ENCODE data around the gene CELF4.

Gene CELF4

GRCh38 chr18:37315935-37316334 is 249.7 kb downstream of the CELF4 start:
- no peaks in the 10 kb centered on the region for H3K4me1 Mint-ChIP-seq
- DNase-seq (ENCODE audit: low spot score in 2 of 2) (no peak), ATAC-seq (no peak)
- H3K36me3 Mint-ChIP-seq = no peaks in the 10 kb centered on the region
- H3K4me3 Mint-ChIP-seq = no peak overlapping the region
- H3K27ac Mint-ChIP-seq = no peak overlapping the region
- no peaks in the 10 kb centered on the region for H3K9me3 Mint-ChIP-seq

GRCh38 chr18:37314534-37314933 is 251.1 kb downstream of the CELF4 start:
- no peak overlapping the region for H3K27ac Mint-ChIP-seq
- ATAC-seq = no peak
- H3K4me3 Mint-ChIP-seq = no peak overlapping the region

GRCh38 chr18:37313624-37314023 is 252.0 kb downstream of the CELF4 start:
- H3K9me3 Mint-ChIP-seq = no peaks in the 10 kb centered on the region
- DNase-seq (ENCODE audit: low spot score in 2 of 2) (no peak), ATAC-seq (no peak)
- no peak overlapping the region for H3K27ac Mint-ChIP-seq
- H3K36me3 Mint-ChIP-seq = no peaks in the 10 kb centered on the region
- H3K4me3 Mint-ChIP-seq = no peak overlapping the region
- no peaks in the 10 kb centered on the region for H3K4me1 Mint-ChIP-seq

More at GRCh38 chr18:37314534-37314933, 251.1 kb downstream of the CELF4 start:
- no peak for DNase-seq (ENCODE audit: low spot score in 2 of 2)
- no peaks in the 10 kb centered on the region for H3K4me1 Mint-ChIP-seq
- H3K36me3 Mint-ChIP-seq = no peaks in the 10 kb centered on the region
- H3K9me3 Mint-ChIP-seq = no peaks in the 10 kb centered on the region

GRCh38 chr18:37309861-37310260 is 255.7 kb downstream of the CELF4 start:
- Mint-ChIP-seq H3K4me1 (no peaks in the 10 kb centered on the region), H3K27ac (no peak overlapping the region), H3K4me3 (no peak overlapping the region), H3K9me3 (no peaks in the 10 kb centered on the region), H3K36me3 (no peaks in the 10 kb centered on the region)
- ATAC-seq (no peak), DNase-seq (ENCODE audit: low spot score in 2 of 2) (no peak)

GRCh38 chr18:37309059-37309458 is 256.5 kb downstream of the CELF4 start:
- Mint-ChIP-seq H3K36me3 (no peaks in the 10 kb centered on the region), H3K9me3 (no peaks in the 10 kb centered on the region), H3K27ac (no peak overlapping the region), H3K4me3 (no peak overlapping the region), H3K4me1 (no peaks in the 10 kb centered on the region)
- no peak for ATAC-seq
- DNase-seq (ENCODE audit: low spot score in 2 of 2) = no peak

GRCh38 chr18:37307181-37307580 is 258.4 kb downstream of the CELF4 start:
- DNase-seq (ENCODE audit: low spot score in 2 of 2) (no peak), ATAC-seq (no peak)
- Mint-ChIP-seq H3K36me3 (no peaks in the 10 kb centered on the region), H3K9me3 (no peaks in the 10 kb centered on the region), H3K4me1 (no peaks in the 10 kb centered on the region), H3K4me3 (no peak overlapping the region), H3K27ac (no peak overlapping the region)

- no peak for DNase-seq (ENCODE audit: low spot score in 2 of 2)
- no peak overlapping the region for H3K27ac Mint-ChIP-seq
- H3K36me3 Mint-ChIP-seq = no peaks in the 10 kb centered on the region
- ATAC-seq = no peak
- H3K9me3 Mint-ChIP-seq = no peaks in the 10 kb centered on the region
- H3K4me1 Mint-ChIP-seq = no peaks in the 10 kb centered on the region
- no peak overlapping the region for H3K4me3 Mint-ChIP-seq
Observed at GRCh38 chr18:37306432-37306831, 259.2 kb downstream of the CELF4 start.

GRCh38 chr18:37305066-37305465 is 260.5 kb downstream of the CELF4 start:
- ATAC-seq = no peak

GRCh38 chr18:37304012-37304680 is 261.5 kb downstream of the CELF4 start:
- DNase-seq (ENCODE audit: low spot score in 2 of 2) = no peak
- Mint-ChIP-seq H3K4me1 (no peaks in the 10 kb centered on the region), H3K36me3 (no peaks in the 10 kb centered on the region), H3K27ac (no peak overlapping the region), H3K4me3 (no peak overlapping the region), H3K9me3 (no peaks in the 10 kb centered on the region)
- ATAC-seq = no peak

More at GRCh38 chr18:37305066-37305465, 260.5 kb downstream of the CELF4 start:
- DNase-seq (ENCODE audit: low spot score in 2 of 2) = no peak
- Mint-ChIP-seq H3K4me3 (no peak overlapping the region), H3K36me3 (no peaks in the 10 kb centered on the region), H3K4me1 (no peaks in the 10 kb centered on the region), H3K27ac (no peak overlapping the region), H3K9me3 (no peaks in the 10 kb centered on the region)

GRCh38 chr18:37303009-37303408 is 262.6 kb downstream of the CELF4 start:
- Mint-ChIP-seq H3K36me3 (no peaks in the 10 kb centered on the region), H3K9me3 (no peaks in the 10 kb centered on the region), H3K27ac (no peak overlapping the region), H3K4me3 (no peak overlapping the region), H3K4me1 (no peaks in the 10 kb centered on the region)
- DNase-seq (ENCODE audit: low spot score in 2 of 2) = no peak
- no peak for ATAC-seq

- Mint-ChIP-seq H3K36me3 (no peaks in the 10 kb centered on the region), H3K4me1 (no peaks in the 10 kb centered on the region), H3K9me3 (no peaks in the 10 kb centered on the region), H3K4me3 (no peak overlapping the region), H3K27ac (no peak overlapping the region)
- ATAC-seq = no peak
- DNase-seq (ENCODE audit: low spot score in 2 of 2) = no peak
Observed at GRCh38 chr18:37302519-37302918, 263.1 kb downstream of the CELF4 start.

GRCh38 chr18:37299471-37300304 is 265.9 kb downstream of the CELF4 start:
- H3K4me3 Mint-ChIP-seq = no peak overlapping the region
- no peak overlapping the region for H3K27ac Mint-ChIP-seq
- H3K4me1 Mint-ChIP-seq = no peaks in the 10 kb centered on the region
- DNase-seq (ENCODE audit: low spot score in 2 of 2) (no peak), ATAC-seq (no peak)
- no peaks in the 10 kb centered on the region for H3K9me3 Mint-ChIP-seq
- no peaks in the 10 kb centered on the region for H3K36me3 Mint-ChIP-seq

GRCh38 chr18:37298816-37299215 is 266.8 kb downstream of the CELF4 start:
- Mint-ChIP-seq H3K4me3 (no peak overlapping the region), H3K27ac (no peak overlapping the region), H3K4me1 (no peaks in the 10 kb centered on the region), H3K9me3 (no peaks in the 10 kb centered on the region), H3K36me3 (no peaks in the 10 kb centered on the region)
- DNase-seq (ENCODE audit: low spot score in 2 of 2) (no peak), ATAC-seq (no peak)

GRCh38 chr18:37297106-37297505 is 268.5 kb downstream of the CELF4 start:
- H3K36me3 Mint-ChIP-seq = no peaks in the 10 kb centered on the region
- no peak overlapping the region for H3K27ac Mint-ChIP-seq
- no peak for ATAC-seq
- no peak overlapping the region for H3K4me3 Mint-ChIP-seq
- no peaks in the 10 kb centered on the region for H3K4me1 Mint-ChIP-seq
- H3K9me3 Mint-ChIP-seq = no peaks in the 10 kb centered on the region
- no peak for DNase-seq (ENCODE audit: low spot score in 2 of 2)

- Mint-ChIP-seq H3K27ac (no peak overlapping the region), H3K9me3 (no peaks in the 10 kb centered on the region), H3K4me1 (no peaks in the 10 kb centered on the region), H3K4me3 (no peak overlapping the region), H3K36me3 (no peaks in the 10 kb centered on the region)
- ATAC-seq = no peak
- no peak for DNase-seq (ENCODE audit: low spot score in 2 of 2)
Observed at GRCh38 chr18:37294951-37295350, 270.6 kb downstream of the CELF4 start.

- Mint-ChIP-seq H3K4me1 (no peaks in the 10 kb centered on the region), H3K4me3 (no peak overlapping the region), H3K36me3 (no peaks in the 10 kb centered on the region), H3K27ac (no peak overlapping the region), H3K9me3 (no peaks in the 10 kb centered on the region)
- ATAC-seq = no peak
- no peak for DNase-seq (ENCODE audit: low spot score in 2 of 2)
Observed at GRCh38 chr18:37293359-37293758, 272.2 kb downstream of the CELF4 start.
